GM19193 (cell line): ENCODE measurements around the gene TTC33.

Source experiments
- POLR2A ChIP-seq: IDR thresholded peaks from 4 replicates; pipeline ENCODE4 v1.6.1; 2011; ENCODE audit not compliant: insufficient read depth, insufficient read length; ENCODE audit errors: extremely low read depth

TTC33 gene

GRCh38 chr5:40652441-40653220, 103.1 kb downstream of the TTC33 start:
- TF ChIP-seq POLR2A = no peak

GRCh38 chr5:40651201-40651600, 104.6 kb downstream of the TTC33 start:
- no peak for TF ChIP-seq POLR2A

- TF ChIP-seq POLR2A = no peak
Measured at GRCh38 chr5:40649463-40650030, 106.2 kb downstream of the TTC33 start.

GRCh38 chr5:40648150-40648549, 107.6 kb downstream of the TTC33 start:
- no peak for TF ChIP-seq POLR2A

GRCh38 chr5:40646266-40646665, 109.5 kb downstream of the TTC33 start:
- no peak for TF ChIP-seq POLR2A

GRCh38 chr5:40634593-40634992, 121.2 kb downstream of the TTC33 start:
- no peak for TF ChIP-seq POLR2A

GRCh38 chr5:40634154-40634553, 121.6 kb downstream of the TTC33 start:
- no peak for TF ChIP-seq POLR2A

- TF ChIP-seq POLR2A = no peak
Measured at GRCh38 chr5:40631236-40631635, 124.5 kb downstream of the TTC33 start.

- TF ChIP-seq POLR2A = no peak
Measured at GRCh38 chr5:40630126-40630525, 125.6 kb downstream of the TTC33 start.

- TF ChIP-seq POLR2A = no peak
Measured at GRCh38 chr5:40628407-40628806, 127.4 kb downstream of the TTC33 start.

GRCh38 chr5:40627706-40628105, 128.1 kb downstream of the TTC33 start:
- TF ChIP-seq POLR2A = no peak

- TF ChIP-seq POLR2A = no peak
Measured at GRCh38 chr5:40626801-40627200, 129.0 kb downstream of the TTC33 start.

GRCh38 chr5:40623480-40624420, 132.0 kb downstream of the TTC33 start:
- no peak for TF ChIP-seq POLR2A

- TF ChIP-seq POLR2A = no peak
Measured at GRCh38 chr5:40622463-40623252, 133.1 kb downstream of the TTC33 start.

- TF ChIP-seq POLR2A = no peak
Measured at GRCh38 chr5:40619421-40619820, 136.3 kb downstream of the TTC33 start.
